ENCODE data around the gene IDI1. TPM values are rescaled to one million over a fixed set of nuclear protein-coding genes. Genes with fewer than 3 reads are reported as not detected.

The IDI1 gene
- total and polyA plus RNA-seq, 4 donors, result 78.8 to 264 (median 109) TPM

GRCh38 chr10:1085258-1085657, 36.3 kb upstream of the IDI1 start:
- Histone ChIP-seq H3K27me3 (ENCODE audit: control insufficient read depth in 4 of 4, insufficient read depth in 4 of 4, low read length in 3 of 4) (no peaks in the 10 kb centered on the region), H3K9ac (ENCODE audit: low read depth in 1 of 2, low read length in 2 of 2) (no peak overlapping the region), H3K9me3 (ENCODE audit: control insufficient read depth in 4 of 4, low read length in 3 of 4) (no peaks in the 10 kb centered on the region), H3K4me3 (ENCODE audit: low read depth in 1 of 3, low read length in 3 of 3) (no peak overlapping the region), H3K4me1 (ENCODE audit: control insufficient read depth in 4 of 4, insufficient read depth in 4 of 4, low read length in 3 of 4) (no peaks in the 10 kb centered on the region), H3K36me3 (ENCODE audit: control insufficient read depth in 4 of 4, insufficient read depth in 3 of 4, low read depth in 1 of 4, low read length in 3 of 4) (peaks cover 14 to 79% (median 64%) of the 10 kb centered on the region in 4 donors), H3K27ac (ENCODE audit: low read depth in 1 of 2, low read length in 2 of 2) (no peak overlapping the region)
- DNase-seq (ENCODE audit: low spot score), result no peak
- 94% methylated on average over 4 of the region's 4 CpGs for WGBS
- TF ChIP-seq RAD21 (IDR thresholded peaks at IDR 0.05), result no peak
- TF ChIP-seq YY1 (IDR thresholded peaks at IDR 0.05), result no peak
- TF ChIP-seq NR2F2 (IDR thresholded peaks at IDR 0.05), result no peak
- TF ChIP-seq FOXA2 (IDR thresholded peaks at IDR 0.05), result no peak
- no peak for TF ChIP-seq HNF4A (conservative IDR thresholded peaks at IDR 0.05)
- no peak for TF ChIP-seq REST (IDR thresholded peaks at IDR 0.05)
- TF ChIP-seq ZBTB33 (IDR thresholded peaks at IDR 0.05), result no peak
- no peak for TF ChIP-seq HNF4G (IDR thresholded peaks at IDR 0.05)
- no peak for TF ChIP-seq EGR1 (IDR thresholded peaks at IDR 0.05; ENCODE audit: low read depth in 2 of 2)
- TF ChIP-seq TAF1 (conservative IDR thresholded peaks at IDR 0.05), result no peak

- H3K27me3 ChIP-seq (ENCODE audit: control insufficient read depth in 4 of 4, insufficient read depth in 4 of 4, low read length in 3 of 4), result no peaks in the 10 kb centered on the region
- WGBS, result 96% methylated on average over 28 of the region's 28 CpGs
- DNase-seq (ENCODE audit: low spot score), result no peak
These were observed 35.4 kb upstream of the IDI1 start for GRCh38 chr10:1084011-1084950.

More at GRCh38 chr10:1084011-1084950, 35.4 kb upstream of the IDI1 start:
- Histone ChIP-seq H3K9ac (ENCODE audit: low read depth in 1 of 2, low read length in 2 of 2) (no peak overlapping the region), H3K36me3 (ENCODE audit: control insufficient read depth in 4 of 4, insufficient read depth in 3 of 4, low read depth in 1 of 4, low read length in 3 of 4) (peaks cover 13 to 80% (median 67%) of the 10 kb centered on the region in 4 donors), H3K4me3 (ENCODE audit: low read depth in 1 of 3, low read length in 3 of 3) (no peak overlapping the region), H3K27ac (ENCODE audit: low read depth in 1 of 2, low read length in 2 of 2) (no peak overlapping the region), H3K4me1 (ENCODE audit: control insufficient read depth in 4 of 4, insufficient read depth in 4 of 4, low read length in 3 of 4) (no peaks in the 10 kb centered on the region), H3K9me3 (ENCODE audit: control insufficient read depth in 4 of 4, low read length in 3 of 4) (no peaks in the 10 kb centered on the region)
- TF ChIP-seq RXRA (IDR thresholded peaks at IDR 0.05) (no peak), HNF4G (IDR thresholded peaks at IDR 0.05) (no peak), ATF3 (IDR thresholded peaks at IDR 0.05) (no peak), NR2F2 (IDR thresholded peaks at IDR 0.05) (no peak), ZBTB33 (IDR thresholded peaks at IDR 0.05) (no peak), HNF4A (conservative IDR thresholded peaks at IDR 0.05) (no peak), CTCF (IDR thresholded peaks at IDR 0.05; ENCODE audit: low read depth, low read length, missing input control) (no peak), TAF1 (conservative IDR thresholded peaks at IDR 0.05) (no peak)
